Measurements from ENCODE around the gene SLC39A11. TPM values are rescaled to one million over a fixed set of nuclear protein-coding genes. Genes with fewer than 3 reads are reported as not detected.

SLC39A11 gene
- total RNA-seq, 2 experiments from 2014 or later: 25.6 to 51.5 TPM

GRCh38 chr17:72883351-72883750, 209.1 kb downstream of the SLC39A11 start:
- intact Hi-C loops (cut with micrococcal nuclease; ENCODE audit: unreplicated experiment): no loop called here
- POLR2A ChIA-PET: no interaction called here
- H3K9me3 ChIP-seq (ENCODE audit: low read length): 0 out of 2 replicates have a peak, but pooled peaks cover 6% of the 10 kb centered on the region
- no peak overlapping the region for H3K27ac ChIP-seq (ENCODE audit: low read depth, low read length, poor library complexity, severe bottlenecking)
- no peaks in the 10 kb centered on the region for H3K9me2 ChIP-seq (ENCODE audit: insufficient read depth, low read length)
- no peaks in the 10 kb centered on the region for H3K36me3 ChIP-seq (ENCODE audit: insufficient read depth, low read length)
- no TSS peak for BruUV-seq (replicated peaks)
- no peak for TF ChIP-seq EZH2phosphoT487 (IDR thresholded peaks at IDR 0.05; ENCODE audit: borderline replicate concordance, low read depth, low read length)
- TF ChIP-seq CTCF (conservative IDR thresholded peaks at IDR 0.05; ENCODE audit: low read length): no peak
- no peak for DNase-seq (ENCODE audit: low spot score)
- CTCF ChIA-PET (ENCODE audit: unreplicated experiment): no interaction called here
- no peak overlapping the region for H2AFZ ChIP-seq (ENCODE audit: low read length)
- H3K4me1 ChIP-seq (ENCODE audit: insufficient read depth, low read length, poor library complexity, severe bottlenecking): no peaks in the 10 kb centered on the region
- H3K4me2 ChIP-seq (ENCODE audit: low read length): no peak overlapping the region
- no peaks in the 10 kb centered on the region for H3K79me2 ChIP-seq (ENCODE audit: insufficient read depth, low read depth, low read length)
- H4K20me1 ChIP-seq (ENCODE audit: insufficient read depth, low read length): no peaks in the 10 kb centered on the region
- no peak overlapping the region for H3K4me3 ChIP-seq (ENCODE audit: low read depth, low read length, poor library complexity, severe bottlenecking)

GRCh38 chr17:72882426-72882825, 210.1 kb downstream of the SLC39A11 start:
- H4K20me1 ChIP-seq (ENCODE audit: insufficient read depth, low read length): no peaks in the 10 kb centered on the region
- no peak overlapping the region for H3K4me3 ChIP-seq (ENCODE audit: low read depth, low read length, poor library complexity, severe bottlenecking)
- DNase-seq (ENCODE audit: low spot score): no peak
- CTCF ChIA-PET (ENCODE audit: unreplicated experiment): interaction anchor here (0.5 kb wide), 1 partner anchor 137 kb away, joined by 3 read pairs; no protein-coding TSS in a partner anchor
- POLR2A ChIA-PET: interaction anchor here (0.6 to 0.8 kb wide), 2 partner anchors 101 to 310 kb away, joined by 3 read pairs; partner anchors contain the start of gene COG1
- H3K36me3 ChIP-seq (ENCODE audit: insufficient read depth, low read length): no peaks in the 10 kb centered on the region
- TF ChIP-seq EZH2phosphoT487 (IDR thresholded peaks at IDR 0.05; ENCODE audit: borderline replicate concordance, low read depth, low read length) (no peak), CTCF (conservative IDR thresholded peaks at IDR 0.05; ENCODE audit: low read length) (no peak)
- H3K4me1 ChIP-seq (ENCODE audit: insufficient read depth, low read length, poor library complexity, severe bottlenecking): no peaks in the 10 kb centered on the region
- H3K9me3 ChIP-seq (ENCODE audit: low read length): 0 out of 2 replicates have a peak, but pooled peaks cover 6% of the 10 kb centered on the region
- no peak overlapping the region for H3K4me2 ChIP-seq (ENCODE audit: low read length)
- H3K27ac ChIP-seq (ENCODE audit: low read depth, low read length, poor library complexity, severe bottlenecking): no peak overlapping the region
- no TSS peak for BruUV-seq (replicated peaks)
- no peaks in the 10 kb centered on the region for H3K9me2 ChIP-seq (ENCODE audit: insufficient read depth, low read length)
- no peaks in the 10 kb centered on the region for H3K79me2 ChIP-seq (ENCODE audit: insufficient read depth, low read depth, low read length)
- intact Hi-C loops (cut with micrococcal nuclease; ENCODE audit: unreplicated experiment): no loop called here
- H2AFZ ChIP-seq (ENCODE audit: low read length): no peak overlapping the region

- DNase-seq (ENCODE audit: low spot score): no peak
- Histone ChIP-seq H3K9me2 (ENCODE audit: insufficient read depth, low read length) (no peaks in the 10 kb centered on the region), H3K4me3 (ENCODE audit: low read depth, low read length, poor library complexity, severe bottlenecking) (no peak overlapping the region), H4K20me1 (ENCODE audit: insufficient read depth, low read length) (no peaks in the 10 kb centered on the region), H3K79me2 (ENCODE audit: insufficient read depth, low read depth, low read length) (no peaks in the 10 kb centered on the region), H3K4me2 (ENCODE audit: low read length) (no peak overlapping the region), H3K36me3 (ENCODE audit: insufficient read depth, low read length) (no peaks in the 10 kb centered on the region; the same call in 1 of the 2 replicates), H2AFZ (ENCODE audit: low read length) (no peak overlapping the region), H3K27ac (ENCODE audit: low read depth, low read length, poor library complexity, severe bottlenecking) (no peak overlapping the region), H3K4me1 (ENCODE audit: insufficient read depth, low read length, poor library complexity, severe bottlenecking) (no peaks in the 10 kb centered on the region), H3K9me3 (ENCODE audit: low read length) (peaks cover 17% of the 10 kb centered on the region)
- CTCF ChIA-PET (ENCODE audit: unreplicated experiment): no interaction called here
- BruUV-seq (replicated peaks): no TSS peak
- intact Hi-C loops (cut with micrococcal nuclease; ENCODE audit: unreplicated experiment): no loop called here
- POLR2A ChIA-PET: interaction anchor here (1.0 kb wide), 1 partner anchor 28 kb away, joined by 3 read pairs; no protein-coding TSS in a partner anchor
- TF ChIP-seq EZH2phosphoT487 (IDR thresholded peaks at IDR 0.05; ENCODE audit: borderline replicate concordance, low read depth, low read length) (no peak), CTCF (conservative IDR thresholded peaks at IDR 0.05; ENCODE audit: low read length) (no peak)
Observed at GRCh38 chr17:72879877-72880276, 212.6 kb downstream of the SLC39A11 start.

Measured in OCI-LY7 (cell line).